SU-DHL-6 (cell line): ENCODE data around the gene PGA4.
"Not testable (repeated sequence)": the region's sequence is repeated elsewhere in the genome, so short reads cannot be mapped to it uniquely, and the experiment has no call there.

Experiments used
- H2AFZ ChIP-seq: fragments of 200-600 bp; sonication (generic); 2 replicates; pipeline ENCODE4 v1.6.1; 2014; ENCODE audit warnings: low read depth, mild to moderate bottlenecking, moderate library complexity, mixed read lengths, antibody characterized with exemption, low read length; ENCODE audit not compliant: severe bottlenecking
- H3F3A ChIP-seq: fragments of 200-600 bp; shearing (Covaris generic); 2 replicates; pipeline ENCODE4 v1.6.0; 2016; ENCODE audit warnings: antibody characterized with exemption, mild to moderate bottlenecking; ENCODE audit not compliant: insufficient read depth
- H3K27ac ChIP-seq: fragments of 200-600 bp; sonication (generic); 2 replicates; pipeline ENCODE4 v1.5.1; 2016; ENCODE audit warnings: low read depth, mild to moderate bottlenecking, low read length, moderate library complexity, mixed read lengths
- H3K27me3 ChIP-seq: fragments of 200-600 bp; sonication (generic), shearing (Covaris generic); 2 replicates; pipeline ENCODE4 v1.6.0; 2014; ENCODE audit warnings: mild to moderate bottlenecking, low read length
- H3K36me3 ChIP-seq: fragments of 200-600 bp; sonication (generic); 2 replicates; pipeline ENCODE4 v1.6.1; 2014; ENCODE audit warnings: mild to moderate bottlenecking, low read length, mixed read lengths
- H3K4me2 ChIP-seq: fragments of 300-600, 200-600 bp; shearing (Covaris generic), sonication (generic); 2 replicates; pipeline ENCODE4 v1.6.0; 2014; ENCODE audit warnings: low read length, low read depth, mild to moderate bottlenecking; ENCODE audit not compliant: poor library complexity, severe bottlenecking
- H3K4me3 ChIP-seq: fragments of 200-600 bp; sonication (generic); 2 replicates; pipeline ENCODE4 v1.5.1; 2014; ENCODE audit warnings: antibody characterized with exemption, low read length, mild to moderate bottlenecking, mixed read lengths; ENCODE audit not compliant: insufficient read depth, poor library complexity, severe bottlenecking
- H3K79me2 ChIP-seq: fragments of 200-600 bp; sonication (generic); 2 replicates; pipeline ENCODE4 v1.6.1; 2014; ENCODE audit warnings: mild to moderate bottlenecking, low read length, moderate library complexity; ENCODE audit not compliant: insufficient read depth
- H3K9ac ChIP-seq: fragments of 200-600 bp; sonication (generic); 2 replicates; pipeline ENCODE4 v1.7.0; 2014; ENCODE audit warnings: mild to moderate bottlenecking, low read length
- H3K9me2 ChIP-seq: fragments of 200-600 bp; sonication (generic); replicated peaks from 2 replicates; pipeline ENCODE4 v1.6.1; 2014; ENCODE audit warnings: low read length; ENCODE audit not compliant: insufficient read depth
- H3K9me3 ChIP-seq: fragments of 200-600 bp; sonication (generic); 2 replicates; pipeline ENCODE4 v1.6.1; 2014; ENCODE audit warnings: low read length, mixed read lengths; ENCODE audit not compliant: insufficient read depth
- H4K20me1 ChIP-seq: fragments of 200-600 bp; sonication (generic); 2 replicates; pipeline ENCODE4 v1.6.1; 2014; ENCODE audit warnings: low read depth, mild to moderate bottlenecking, antibody characterized with exemption, low read length, moderate library complexity, mixed read lengths
- CTCF ChIP-seq: fragments of 200-600 bp; sonication (generic); IDR thresholded peaks from one replicate; pipeline ENCODE4 v1.5.1; 2017; ENCODE audit warnings: antibody characterized with exemption, mild to moderate bottlenecking, low read length, moderate library complexity; ENCODE audit not compliant: insufficient read depth, poor library complexity, severe bottlenecking
- EZH2phosphoT487 ChIP-seq: fragments of 200-600 bp; sonication (generic), shearing (Covaris generic); conservative IDR thresholded peaks from 2 replicates; pipeline ENCODE4 v1.6.1; 2018; ENCODE audit warnings: mild to moderate bottlenecking, antibody characterized with exemption, low read length, moderate library complexity, mixed read lengths

Gene PGA4

GRCh38 chr11:61198948-61199523 lies 23.1 kb upstream of the PGA4 start:
- H3K4me3 ChIP-seq = no peak overlapping the region
- no peaks in the 10 kb centered on the region for H3K9me2 ChIP-seq
- H3K36me3 ChIP-seq = no peaks in the 10 kb centered on the region
- no peaks in the 10 kb centered on the region for H3F3A ChIP-seq
- H2AFZ ChIP-seq = no peak overlapping the region
- H3K27ac ChIP-seq = no peak overlapping the region
- H3K9ac ChIP-seq = no peak overlapping the region
- H3K79me2 ChIP-seq = no peaks in the 10 kb centered on the region
- no peaks in the 10 kb centered on the region for H3K9me3 ChIP-seq
- H4K20me1 ChIP-seq = no peaks in the 10 kb centered on the region
- no peak overlapping the region for H3K4me2 ChIP-seq
- H3K27me3 ChIP-seq = no peaks in the 10 kb centered on the region
- no peak for TF ChIP-seq CTCF
- no peak for TF ChIP-seq EZH2phosphoT487

- H3K9me2 ChIP-seq = no peaks in the 10 kb centered on the region
- no peak overlapping the region for H3K4me2 ChIP-seq
- TF ChIP-seq EZH2phosphoT487 (no peak), CTCF (no peak)
- H3K4me3 ChIP-seq = no peak overlapping the region
- no peaks in the 10 kb centered on the region for H3K27me3 ChIP-seq
- no peaks in the 10 kb centered on the region for H3K9me3 ChIP-seq
- no peaks in the 10 kb centered on the region for H4K20me1 ChIP-seq
- H3K79me2 ChIP-seq = no peaks in the 10 kb centered on the region
- no peak overlapping the region for H2AFZ ChIP-seq
- no peak overlapping the region for H3K9ac ChIP-seq
- no peaks in the 10 kb centered on the region for H3K36me3 ChIP-seq
- no peaks in the 10 kb centered on the region for H3F3A ChIP-seq
- no peak overlapping the region for H3K27ac ChIP-seq
Observed at GRCh38 chr11:61201476-61201875, 20.7 kb upstream of the PGA4 start.

GRCh38 chr11:61202950-61203746 lies 19.0 kb upstream of the PGA4 start, which contains the start of gene PGA3:
PGA3 (plus strand) TSS chr11:61203515; CDS start chr11:61203565, 50 bp downstream.
- H2AFZ ChIP-seq, H3K36me3 ChIP-seq, H3K4me2 ChIP-seq, H3K4me3 ChIP-seq, H3F3A ChIP-seq, H4K20me1 ChIP-seq, H3K79me2 ChIP-seq, H3K9ac ChIP-seq, H3K9me3 ChIP-seq, H3K9me2 ChIP-seq, H3K27me3 ChIP-seq, H3K27ac ChIP-seq: not testable (repeated sequence)

GRCh38 chr11:61203873-61204272 lies 18.3 kb upstream of the PGA4 start:
- not testable (repeated sequence) for H3K4me3 ChIP-seq, H3K9me3 ChIP-seq, H3K4me2 ChIP-seq, H3K36me3 ChIP-seq, H3K9me2 ChIP-seq, H3K9ac ChIP-seq, H2AFZ ChIP-seq, H3F3A ChIP-seq, H3K79me2 ChIP-seq, H4K20me1 ChIP-seq, H3K27ac ChIP-seq, H3K27me3 ChIP-seq

- H3K27me3 ChIP-seq, H3K4me3 ChIP-seq, H3K9ac ChIP-seq, H3K36me3 ChIP-seq, H3K4me2 ChIP-seq, H3K9me3 ChIP-seq, H3K79me2 ChIP-seq, H3F3A ChIP-seq, H4K20me1 ChIP-seq, H3K27ac ChIP-seq, H3K9me2 ChIP-seq, H2AFZ ChIP-seq: not testable (repeated sequence)
Observed at GRCh38 chr11:61204502-61205059, 17.6 kb upstream of the PGA4 start.

- H3K4me2 ChIP-seq, H3K4me3 ChIP-seq, H3K9me2 ChIP-seq, H3K27me3 ChIP-seq, H4K20me1 ChIP-seq, H3K79me2 ChIP-seq, H3K9me3 ChIP-seq, H3K36me3 ChIP-seq, H3K9ac ChIP-seq, H3F3A ChIP-seq, H2AFZ ChIP-seq, H3K27ac ChIP-seq: not testable (repeated sequence)
Observed at GRCh38 chr11:61207636-61208310, 14.4 kb upstream of the PGA4 start.
